Epithelial cell of esophagus (primary cell): ENCODE data around the gene LRRC26.

Experiments used
- DNase-seq: peaks from one replicate; pipeline ENCODE4 v3.0.0; 2010; ENCODE audit warnings: low read depth
- H3K4me3 ChIP-seq: 2 replicates; pipeline ENCODE4 v1.5.1; 2011; ENCODE audit warnings: mild to moderate bottlenecking, low read length, control low read depth
- CTCF ChIP-seq: IDR thresholded peaks from 2 replicates; pipeline ENCODE4 v1.5.1; 2011; ENCODE audit warnings: low read depth, mild to moderate bottlenecking, low read length, control low read depth, inconsistent platforms; ENCODE audit not compliant: insufficient read depth; ENCODE audit errors: missing control alignments

Gene LRRC26

DNA sequence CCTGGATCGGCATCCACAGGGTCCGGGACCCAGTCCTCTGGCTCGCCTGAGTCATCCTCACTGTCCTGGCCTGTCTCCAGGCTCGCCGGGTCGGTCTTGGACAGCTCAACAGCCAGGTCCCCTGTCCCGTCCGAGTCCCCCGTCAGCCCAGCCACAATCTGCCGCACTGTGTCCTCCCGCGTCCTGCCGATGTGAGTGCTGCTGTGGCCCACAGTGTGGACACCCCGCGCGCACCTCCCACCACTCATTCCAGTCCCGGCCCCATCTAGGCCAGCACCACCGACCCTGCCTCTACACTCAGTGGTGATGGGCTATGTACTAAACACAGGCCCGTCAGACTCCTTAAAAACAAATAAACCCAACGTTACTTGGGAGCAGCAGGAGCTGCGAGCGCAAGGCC lies 11.8 kb upstream of the LRRC26 start:
- no peak for TF ChIP-seq CTCF
- DNase-seq, result no peak
- H3K4me3 ChIP-seq, result no peak overlapping the region

GRCh38 chr9:137180491-137180890 lies 10.6 kb upstream of the LRRC26 start:
- H3K4me3 ChIP-seq, result no peak overlapping the region
- no peak for TF ChIP-seq CTCF
- DNase-seq, result no peak

DNA sequence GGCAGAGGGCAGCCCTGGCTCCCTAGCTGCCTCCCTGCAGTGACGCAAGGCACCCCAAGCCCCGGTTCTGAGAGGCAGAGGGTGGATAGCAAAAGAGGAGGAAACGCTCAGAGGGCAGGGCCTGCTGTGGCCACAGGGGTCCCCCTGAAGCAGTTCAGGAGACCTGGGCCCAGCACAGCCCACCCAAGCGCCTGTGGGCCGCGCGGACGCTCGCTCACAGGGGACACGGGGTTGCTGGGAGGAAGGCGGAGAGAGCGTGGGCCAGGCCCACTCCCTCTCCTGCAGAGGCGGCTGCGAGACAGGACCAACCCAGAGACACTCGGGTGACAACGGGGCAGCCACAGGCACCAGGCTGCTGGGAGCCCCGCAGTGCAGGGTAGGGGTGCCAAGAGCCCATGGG lies 9.9 kb upstream of the LRRC26 start:
- DNase-seq, result no peak

GRCh38 chr9:137178939-137179630 lies 9.2 kb upstream of the LRRC26 start:
- H3K4me3 ChIP-seq, result no peak overlapping the region
- no peak for TF ChIP-seq CTCF
- DNase-seq, result no peak

More for the DNA sequence above, 9.9 kb upstream of the LRRC26 start:
- no peak for TF ChIP-seq CTCF
- H3K4me3 ChIP-seq, result no peak overlapping the region

- no peak overlapping the region for H3K4me3 ChIP-seq
- no peak for TF ChIP-seq CTCF
- no peak for DNase-seq
Measured at GRCh38 chr9:137178201-137178938, 8.5 kb upstream of the LRRC26 start.

- peak; percentile 68 for DNase-seq
- peak; percentile 82 for TF ChIP-seq CTCF
- H3K4me3 ChIP-seq, result no peak overlapping the region
Measured at GRCh38 chr9:137176302-137177182, 6.7 kb upstream of the LRRC26 start.
